ENCODE results near the gene BHLHE40.

- TF ChIP-seq, protein P1, sequence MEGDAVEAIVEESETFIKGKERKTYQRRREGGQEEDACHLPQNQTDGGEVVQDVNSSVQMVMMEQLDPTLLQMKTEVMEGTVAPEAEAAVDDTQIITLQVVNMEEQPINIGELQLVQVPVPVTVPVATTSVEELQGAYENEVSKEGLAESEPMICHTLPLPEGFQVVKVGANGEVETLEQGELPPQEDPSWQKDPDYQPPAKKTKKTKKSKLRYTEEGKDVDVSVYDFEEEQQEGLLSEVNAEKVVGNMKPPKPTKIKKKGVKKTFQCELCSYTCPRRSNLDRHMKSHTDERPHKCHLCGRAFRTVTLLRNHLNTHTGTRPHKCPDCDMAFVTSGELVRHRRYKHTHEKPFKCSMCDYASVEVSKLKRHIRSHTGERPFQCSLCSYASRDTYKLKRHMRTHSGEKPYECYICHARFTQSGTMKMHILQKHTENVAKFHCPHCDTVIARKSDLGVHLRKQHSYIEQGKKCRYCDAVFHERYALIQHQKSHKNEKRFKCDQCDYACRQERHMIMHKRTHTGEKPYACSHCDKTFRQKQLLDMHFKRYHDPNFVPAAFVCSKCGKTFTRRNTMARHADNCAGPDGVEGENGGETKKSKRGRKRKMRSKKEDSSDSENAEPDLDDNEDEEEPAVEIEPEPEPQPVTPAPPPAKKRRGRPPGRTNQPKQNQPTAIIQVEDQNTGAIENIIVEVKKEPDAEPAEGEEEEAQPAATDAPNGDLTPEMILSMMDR (IDR thresholded peaks at IDR 0.05; ENCODE audit: low read length) = peak; percentile 48
- TF ChIP-seq EZH2phosphoT487 (IDR thresholded peaks at IDR 0.05; ENCODE audit: low read length) = no peak
Observed at GRCh38 chr3:4976109-4976508, 3.1 kb upstream of the BHLHE40 start.
